Ascending aorta (tissue), 2 donors: Measurements from ENCODE around the gene MRPL44. TPM values are rescaled to one million over a fixed set of nuclear protein-coding genes. Genes with fewer than 3 reads are reported as not detected.
"Not testable (repeated sequence)": the region's sequence is repeated elsewhere in the genome, so short reads cannot be mapped to it uniquely, and the experiment has no call there.

Experiments used
- DNase-seq, 2 donors: peaks; one replicate each; pipeline ENCODE4 v3.0.0-alpha.2; 2019; ENCODE audit warnings: low spot score in 2 of 2
- H3K27ac ChIP-seq, 2 donors: fragments of 200-600 bp; sonication (generic); one replicate each; pipeline ENCODE4 v1.5.1; 2016 to 2017; ENCODE audit warnings: mild to moderate bottlenecking in 1 of 2
- H3K27me3 ChIP-seq: fragments of 200-600 bp; sonication (generic); one replicate; pipeline ENCODE4 v1.5.1; 2017
- H3K36me3 ChIP-seq, 2 donors: fragments of 200-600 bp; sonication (generic); one replicate each; pipeline ENCODE4 v1.5.1; 2016
- H3K4me1 ChIP-seq, 2 donors: fragments of 200-600 bp; sonication (generic); one replicate each; pipeline ENCODE4 v1.5.1; 2016 to 2017; ENCODE audit warnings: mild to moderate bottlenecking in 1 of 2
- H3K4me3 ChIP-seq, 2 donors: fragments of 200-600 bp; sonication (generic); one replicate each; pipeline ENCODE4 v1.5.1; 2016 to 2017; ENCODE audit warnings: mild to moderate bottlenecking in 1 of 2
- H3K9me3 ChIP-seq, 2 donors: fragments of 200-600 bp; sonication (generic); one replicate each; pipeline ENCODE4 v1.5.1; 2016
- intact Hi-C: fragments of 100-400 bp; cut with DNase I; formaldehyde crosslinking; loops from one replicate; pipeline ENCODE4 v1.15.1; 2023
- total RNA-seq: library from RNA; depleted of rRNA; stranded (reverse); fragments of >200 nt; gene quantifications from one replicate; pipeline ENCODE4 v1.1.0, GENCODE V29; 2016
- TF ChIP-seq, protein P1 (sequence below), 3 experiments: fragments of 200-600 bp in 2 of 3; fragments of 450-650 bp in 1 of 3; sonication (generic) in 2 of 3; IDR thresholded peaks; one replicate each; pipeline ENCODE4 v1.5.1; 2016 to 2019; ENCODE audit warnings: antibody characterized with exemption in 3 of 3, mild to moderate bottlenecking in 1 of 3, moderate library complexity in 1 of 3

The MRPL44 gene
- total RNA-seq, 1 donor from 2014 or later, result 3.8 TPM

DNA sequence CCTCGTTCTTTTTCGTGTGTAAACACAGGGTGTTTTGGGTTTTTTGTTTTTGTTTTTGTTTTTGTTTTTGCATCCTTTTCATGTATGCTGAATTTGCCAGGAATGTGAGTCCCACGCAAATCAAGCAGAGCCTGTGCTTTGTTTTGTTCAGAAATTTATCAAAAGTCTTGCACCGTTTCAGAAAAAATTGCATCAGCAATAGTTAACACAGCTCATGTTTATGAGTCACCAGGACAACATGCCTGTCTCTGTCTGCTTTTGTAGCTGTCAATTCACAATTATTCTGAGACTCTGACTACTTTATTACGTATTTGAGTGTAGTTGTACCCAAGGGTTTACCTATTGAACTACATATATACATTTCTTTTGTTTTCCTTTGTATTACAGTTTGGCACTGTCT lies 38.3 kb downstream of the MRPL44 start:
- TF ChIP-seq, protein P1, sequence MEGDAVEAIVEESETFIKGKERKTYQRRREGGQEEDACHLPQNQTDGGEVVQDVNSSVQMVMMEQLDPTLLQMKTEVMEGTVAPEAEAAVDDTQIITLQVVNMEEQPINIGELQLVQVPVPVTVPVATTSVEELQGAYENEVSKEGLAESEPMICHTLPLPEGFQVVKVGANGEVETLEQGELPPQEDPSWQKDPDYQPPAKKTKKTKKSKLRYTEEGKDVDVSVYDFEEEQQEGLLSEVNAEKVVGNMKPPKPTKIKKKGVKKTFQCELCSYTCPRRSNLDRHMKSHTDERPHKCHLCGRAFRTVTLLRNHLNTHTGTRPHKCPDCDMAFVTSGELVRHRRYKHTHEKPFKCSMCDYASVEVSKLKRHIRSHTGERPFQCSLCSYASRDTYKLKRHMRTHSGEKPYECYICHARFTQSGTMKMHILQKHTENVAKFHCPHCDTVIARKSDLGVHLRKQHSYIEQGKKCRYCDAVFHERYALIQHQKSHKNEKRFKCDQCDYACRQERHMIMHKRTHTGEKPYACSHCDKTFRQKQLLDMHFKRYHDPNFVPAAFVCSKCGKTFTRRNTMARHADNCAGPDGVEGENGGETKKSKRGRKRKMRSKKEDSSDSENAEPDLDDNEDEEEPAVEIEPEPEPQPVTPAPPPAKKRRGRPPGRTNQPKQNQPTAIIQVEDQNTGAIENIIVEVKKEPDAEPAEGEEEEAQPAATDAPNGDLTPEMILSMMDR (IDR thresholded peaks at IDR 0.05), result no peak
- H3K27ac ChIP-seq, result no peak overlapping the region
- H3K27me3 ChIP-seq, result no peaks in the 10 kb centered on the region
- no peak overlapping the region for H3K4me3 ChIP-seq
- no peaks in the 10 kb centered on the region for H3K36me3 ChIP-seq
- no peak for DNase-seq
- no peaks in the 10 kb centered on the region for H3K9me3 ChIP-seq
- no peaks in the 10 kb centered on the region for H3K4me1 ChIP-seq
- intact Hi-C loops, result loop anchor here (2.0 kb wide), 1 partner anchor 43 kb away; the partner anchor contains the start of gene SERPINE2

DNA sequence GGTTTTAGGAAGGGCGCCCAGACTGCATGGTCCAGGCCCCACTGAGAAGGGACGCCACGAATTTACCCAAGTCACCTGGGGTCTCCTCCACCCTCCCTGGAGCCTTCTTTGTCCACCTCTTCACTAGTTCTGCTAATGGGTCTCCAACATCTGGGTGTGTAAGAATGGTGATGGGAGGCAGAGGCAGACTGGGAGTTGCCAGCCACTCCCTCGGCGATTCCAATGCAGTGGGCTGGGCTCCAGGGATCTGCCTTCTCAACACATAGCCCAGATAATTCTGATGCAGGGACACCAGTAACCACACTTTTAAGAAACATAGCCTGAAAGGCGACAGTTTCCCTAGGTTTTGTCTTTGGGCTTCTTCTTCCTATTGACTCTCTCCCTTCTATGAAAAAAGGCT lies 39.1 kb downstream of the MRPL44 start:
- Histone ChIP-seq H3K27ac (no peak overlapping the region), H3K4me3 (no peak overlapping the region), H3K4me1 (no peaks in the 10 kb centered on the region), H3K9me3 (no peaks in the 10 kb centered on the region), H3K36me3 (no peaks in the 10 kb centered on the region), H3K27me3 (no peaks in the 10 kb centered on the region)
- intact Hi-C loops, result no loop called here
- TF ChIP-seq, protein P1 (IDR thresholded peaks at IDR 0.05), result no peak
- no peak for DNase-seq

DNA sequence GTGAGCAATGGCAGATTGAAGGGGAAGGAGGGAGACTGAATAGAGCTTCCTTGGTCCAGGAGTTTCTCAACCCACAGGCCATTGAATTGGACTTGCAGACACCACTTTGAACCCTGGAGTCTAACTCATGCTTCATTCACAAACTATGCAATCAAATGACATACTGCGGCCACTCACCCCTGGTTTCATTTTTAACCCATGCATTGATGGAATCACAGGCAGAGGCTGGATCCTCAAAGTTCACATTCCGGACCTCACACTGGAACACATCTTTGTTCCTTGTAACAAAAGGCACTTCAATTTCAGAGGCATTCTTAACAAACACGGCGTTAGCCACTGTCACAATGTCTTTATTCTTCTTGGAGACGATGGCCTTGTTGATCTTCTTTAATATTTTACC lies 40.7 kb downstream of the MRPL44 start:
- intact Hi-C loops, result no loop called here
- H3K27me3 ChIP-seq, result no peaks in the 10 kb centered on the region
- no peaks in the 10 kb centered on the region for H3K36me3 ChIP-seq
- H3K27ac ChIP-seq, result no peak overlapping the region
- H3K4me1 ChIP-seq, result no peaks in the 10 kb centered on the region
- TF ChIP-seq, protein P1 (IDR thresholded peaks at IDR 0.05), result no peak
- H3K4me3 ChIP-seq, result no peak overlapping the region
- no peak for DNase-seq
- no peaks in the 10 kb centered on the region for H3K9me3 ChIP-seq

DNA sequence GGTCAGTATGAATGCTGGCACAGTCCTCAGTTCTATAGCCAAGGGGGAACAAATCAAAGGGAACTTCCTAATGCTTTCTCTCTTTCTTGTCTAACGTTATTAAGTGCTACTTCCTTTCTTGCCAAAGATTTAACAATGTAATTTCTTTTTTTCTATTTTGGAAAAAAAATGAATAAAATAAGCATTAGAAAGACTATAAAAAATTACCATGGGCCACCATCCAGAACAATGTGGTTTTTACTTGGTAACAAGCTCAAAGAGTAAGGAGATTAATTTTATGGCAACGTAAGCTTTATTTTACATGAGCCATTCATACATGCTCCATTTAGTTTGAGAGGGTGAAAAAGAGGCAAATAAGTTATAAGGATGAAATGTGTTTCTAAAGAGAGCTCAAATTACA lies 41.7 kb downstream of the MRPL44 start:
- no peak overlapping the region for H3K4me3 ChIP-seq

DNA sequence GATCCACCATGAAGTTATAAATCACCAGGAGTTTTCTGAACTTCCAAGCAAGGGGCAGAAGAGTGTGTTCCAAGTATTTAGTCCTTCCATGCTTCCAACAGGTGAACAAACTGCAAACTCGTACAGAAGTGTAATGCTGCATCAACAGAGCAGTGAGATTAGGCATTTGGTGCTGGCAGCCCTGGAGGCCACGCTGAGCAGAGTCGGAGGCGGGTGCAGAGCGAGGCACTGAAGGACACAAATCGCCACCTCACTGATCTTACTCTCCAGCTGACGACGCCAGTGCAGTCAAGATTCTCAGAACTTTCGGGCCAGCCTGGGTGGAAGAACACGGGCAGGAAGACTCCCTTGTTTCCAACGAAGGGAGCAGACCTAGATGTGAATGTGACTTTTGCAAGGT lies 42.6 kb downstream of the MRPL44 start:
- no peaks in the 10 kb centered on the region for H3K9me3 ChIP-seq
- intact Hi-C loops, result no loop called here
- peaks cover 0 to 5% of the 10 kb centered on the region in 2 donors for H3K4me1 ChIP-seq
- TF ChIP-seq, protein P1 (IDR thresholded peaks at IDR 0.05), result no peak
- H3K27me3 ChIP-seq, result no peaks in the 10 kb centered on the region
- no peak for DNase-seq
- no peaks in the 10 kb centered on the region for H3K36me3 ChIP-seq
- no peak overlapping the region for H3K4me3 ChIP-seq
- H3K27ac ChIP-seq, result peak overlapping the region in 1 of 2 donors; percentile 63

More for the DNA sequence above, 41.7 kb downstream of the MRPL44 start:
- Histone ChIP-seq H3K4me1 (no peaks in the 10 kb centered on the region), H3K9me3 (no peaks in the 10 kb centered on the region), H3K27me3 (no peaks in the 10 kb centered on the region), H3K36me3 (no peaks in the 10 kb centered on the region), H3K27ac (peak overlapping the region in 1 of 2 donors; percentile 63)
- intact Hi-C loops, result no loop called here
- no peak for DNase-seq
- TF ChIP-seq, protein P1 (IDR thresholded peaks at IDR 0.05), result no peak

DNA sequence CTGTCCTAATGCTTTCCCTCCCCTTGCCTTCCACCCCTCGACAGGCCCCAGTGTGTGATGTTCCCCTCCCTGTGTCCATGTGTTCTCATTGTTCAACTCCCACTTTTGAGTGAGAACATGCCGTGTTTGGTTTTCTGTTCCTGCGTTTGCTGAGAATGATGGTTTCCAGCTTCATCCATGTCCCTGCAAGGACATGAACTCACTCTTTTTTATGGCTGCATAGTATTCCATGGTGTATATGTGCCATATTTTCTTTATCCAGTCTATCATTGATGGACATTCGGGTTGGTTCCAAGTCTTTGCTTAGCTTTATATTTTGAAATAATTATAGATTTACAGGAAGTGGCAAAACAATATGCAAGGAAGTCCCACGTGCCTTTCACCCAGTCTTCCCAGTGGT lies 43.4 kb downstream of the MRPL44 start:
- DNase-seq, H3K4me1 ChIP-seq, H3K27ac ChIP-seq, intact Hi-C loops, H3K36me3 ChIP-seq, H3K27me3 ChIP-seq, H3K9me3 ChIP-seq, H3K4me3 ChIP-seq: not testable (repeated sequence)
